HEK293 (cell line): ENCODE data around the gene TPM4.
"Not testable (repeated sequence)": the region's sequence is repeated elsewhere in the genome, so short reads cannot be mapped to it uniquely, and the experiment has no call there.

Experiments
- CTCF ChIA-PET: fragments of 350-600 bp; formaldehyde crosslinking; extraction: SDS; loops from one replicate; lab custom pipeline; 2021; ENCODE audit warnings: antibody characterized with exemption; lab: Yijun Ruan, JAX
- POLR2A ChIA-PET: fragments of 300-600 bp; formaldehyde crosslinking; extraction: SDS; loops from one replicate; lab custom pipeline; 2020; ENCODE audit warnings: antibody characterized with exemption, inconsistent platforms; lab: Yijun Ruan, JAX
- H3K27ac ChIP-seq: fragments of 200-500 bp; sonication (Bioruptor generic); 2 replicates; pipeline ENCODE4 v1.5.1; 2014; ENCODE audit warnings: low read depth, low read length, control low read depth, inconsistent platforms; ENCODE audit errors: extremely low read depth
- H3K36me3 ChIP-seq, 2 experiments: fragments of 200-500 bp in 1 of 2; sonication (Bioruptor generic) in 1 of 2; 1 replicate in 1 of 2; 2 replicates in 1 of 2; pipeline ENCODE4 v1.5.1; 2014 to 2017; ENCODE audit warnings: inconsistent platforms in 2 of 2, low read length in 2 of 2; ENCODE audit not compliant: control insufficient read depth in 2 of 2, insufficient read depth in 1 of 2
- H3K4me1 ChIP-seq: fragments of 200-500 bp; sonication (Bioruptor generic); 2 replicates; pipeline ENCODE4 v1.5.1; 2014; ENCODE audit warnings: mild to moderate bottlenecking, low read length, inconsistent platforms; ENCODE audit not compliant: control insufficient read depth, insufficient read depth
- H3K4me3 ChIP-seq: 2 replicates; pipeline ENCODE4 v1.5.1; 2011; ENCODE audit warnings: low read depth, mild to moderate bottlenecking, control low read depth, low read length, moderate library complexity
- H3K9me3 ChIP-seq: fragments of 200-500 bp; sonication (Bioruptor generic); 2 replicates; pipeline ENCODE4 v1.5.1; 2014; ENCODE audit warnings: low read depth, low read length, inconsistent platforms; ENCODE audit not compliant: control insufficient read depth, insufficient read depth
- EGR2 ChIP-seq: fragments of 450-650 bp; formaldehyde crosslinking; IDR thresholded peaks from 2 replicates; pipeline ENCODE4 v1.5.1; 2016; ENCODE audit warnings: low read depth, missing biosample characterization, missing genetic modification characterization
- KLF1 ChIP-seq: fragments of 450-650 bp; formaldehyde crosslinking; IDR thresholded peaks from 2 replicates; pipeline ENCODE4 v1.5.1; 2016; ENCODE audit warnings: missing biosample characterization, missing genetic modification characterization
- OSR2 ChIP-seq: fragments of 450-650 bp; formaldehyde crosslinking; IDR thresholded peaks from 2 replicates; pipeline ENCODE4 v1.5.1; 2016; ENCODE audit warnings: missing biosample characterization, missing genetic modification characterization
- REST ChIP-seq: fragments of 450-650 bp; formaldehyde crosslinking; IDR thresholded peaks from 2 replicates; pipeline ENCODE4 v1.5.1; 2016; ENCODE audit warnings: missing biosample characterization, missing genetic modification characterization
- SP2 ChIP-seq: fragments of 450-650 bp; formaldehyde crosslinking; IDR thresholded peaks from 2 replicates; pipeline ENCODE4 v1.5.1; 2016; ENCODE audit warnings: missing biosample characterization, missing genetic modification characterization
- SP3 ChIP-seq: fragments of 450-650 bp; formaldehyde crosslinking; IDR thresholded peaks from 2 replicates; pipeline ENCODE4 v1.5.1; 2016; ENCODE audit warnings: missing biosample characterization, missing genetic modification characterization
- ZBTB1 ChIP-seq: fragments of 450-650 bp; formaldehyde crosslinking; IDR thresholded peaks from 2 replicates; pipeline ENCODE4 v1.5.1; 2016; ENCODE audit warnings: missing biosample characterization, missing genetic modification characterization
- ZBTB21 ChIP-seq: fragments of 450-650 bp; formaldehyde crosslinking; IDR thresholded peaks from 2 replicates; pipeline ENCODE4 v1.5.1; 2017; ENCODE audit warnings: missing biosample characterization, missing genetic modification characterization
- ZNF112 ChIP-seq: fragments of 450-650 bp; formaldehyde crosslinking; IDR thresholded peaks from 2 replicates; pipeline ENCODE4 v1.5.0; 2017; ENCODE audit warnings: missing biosample characterization, missing genetic modification characterization
- ZNF146 ChIP-seq: fragments of 450-650 bp; formaldehyde crosslinking; IDR thresholded peaks from 2 replicates; pipeline ENCODE4 v1.5.1; 2016; ENCODE audit warnings: missing biosample characterization, missing genetic modification characterization
- ZNF2 ChIP-seq: fragments of 450-650 bp; formaldehyde crosslinking; IDR thresholded peaks from 2 replicates; pipeline ENCODE4 v1.5.1; 2016; ENCODE audit warnings: missing biosample characterization, missing genetic modification characterization
- ZNF221 ChIP-seq: fragments of 450-650 bp; formaldehyde crosslinking; IDR thresholded peaks from 2 replicates; pipeline ENCODE4 v1.5.1; 2017; ENCODE audit warnings: missing biosample characterization, missing genetic modification characterization, borderline replicate concordance
- ZNF23 ChIP-seq: fragments of 450-650 bp; formaldehyde crosslinking; IDR thresholded peaks from 2 replicates; pipeline ENCODE4 v1.5.1; 2016; ENCODE audit warnings: missing biosample characterization, missing genetic modification characterization, borderline replicate concordance
- ZNF362 ChIP-seq: fragments of 450-650 bp; formaldehyde crosslinking; IDR thresholded peaks from 2 replicates; pipeline ENCODE4 v1.5.1; 2016; ENCODE audit warnings: missing biosample characterization, missing genetic modification characterization
- ZNF423 ChIP-seq: fragments of 450-650 bp; formaldehyde crosslinking; IDR thresholded peaks from 2 replicates; pipeline ENCODE4 v1.5.1; 2016; ENCODE audit warnings: missing biosample characterization, missing genetic modification characterization
- ZNF426 ChIP-seq: fragments of 450-650 bp; formaldehyde crosslinking; IDR thresholded peaks from 2 replicates; pipeline ENCODE4 v1.5.1; 2017; ENCODE audit warnings: missing biosample characterization, missing genetic modification characterization, mild to moderate bottlenecking, inconsistent platforms, moderate library complexity
- ZNF548 ChIP-seq: fragments of 450-650 bp; formaldehyde crosslinking; IDR thresholded peaks from 2 replicates; pipeline ENCODE4 v1.5.1; 2016; ENCODE audit warnings: missing biosample characterization, missing genetic modification characterization
- ZNF571 ChIP-seq: fragments of 450-650 bp; formaldehyde crosslinking; IDR thresholded peaks from 2 replicates; pipeline ENCODE4 v1.5.0; 2017; ENCODE audit warnings: missing biosample characterization, missing genetic modification characterization
- ZNF76 ChIP-seq: fragments of 450-650 bp; formaldehyde crosslinking; IDR thresholded peaks from 2 replicates; pipeline ENCODE4; 2016; ENCODE audit warnings: low read depth, missing biosample characterization, missing genetic modification characterization, borderline replicate concordance
- ZNF792 ChIP-seq: fragments of 450-650 bp; formaldehyde crosslinking; IDR thresholded peaks from 2 replicates; pipeline ENCODE4 v1.5.1; 2016; ENCODE audit warnings: missing biosample characterization, missing genetic modification characterization
- TF ChIP-seq, protein P1 (sequence below): fragments of 450-650 bp; formaldehyde crosslinking; IDR thresholded peaks from 2 replicates; pipeline ENCODE4 v1.5.1; 2016; ENCODE audit warnings: missing biosample characterization, missing genetic modification characterization
- TF ChIP-seq, protein P2 (sequence below): fragments of 450-650 bp; formaldehyde crosslinking; IDR thresholded peaks from 2 replicates; pipeline ENCODE4 v1.5.1; 2016; ENCODE audit warnings: missing biosample characterization, missing genetic modification characterization

The TPM4 gene

GRCh38 chr19:16117594-16118033, 41.3 kb downstream of the TPM4 start:
- Histone ChIP-seq H3K36me3 (peaks cover 19 to 70% of the 10 kb centered on the region in 2 experiments), H3K4me1 (peaks cover 3% of the 10 kb centered on the region; the same call in 1 of the 2 replicates), H3K9me3 (no peaks in the 10 kb centered on the region), H3K4me3 (no peak overlapping the region), H3K27ac (no peak overlapping the region)
- CTCF ChIA-PET, result interaction anchor here (1.3 kb wide), 1 partner anchor 76 kb away, joined by 4 read pairs; no protein-coding TSS in a partner anchor
- POLR2A ChIA-PET, result no interaction called here
- TF ChIP-seq ZBTB1 (tag by site-specific recombination) (no peak), ZBTB21 (tag by site-specific recombination) (no peak)

DNA sequence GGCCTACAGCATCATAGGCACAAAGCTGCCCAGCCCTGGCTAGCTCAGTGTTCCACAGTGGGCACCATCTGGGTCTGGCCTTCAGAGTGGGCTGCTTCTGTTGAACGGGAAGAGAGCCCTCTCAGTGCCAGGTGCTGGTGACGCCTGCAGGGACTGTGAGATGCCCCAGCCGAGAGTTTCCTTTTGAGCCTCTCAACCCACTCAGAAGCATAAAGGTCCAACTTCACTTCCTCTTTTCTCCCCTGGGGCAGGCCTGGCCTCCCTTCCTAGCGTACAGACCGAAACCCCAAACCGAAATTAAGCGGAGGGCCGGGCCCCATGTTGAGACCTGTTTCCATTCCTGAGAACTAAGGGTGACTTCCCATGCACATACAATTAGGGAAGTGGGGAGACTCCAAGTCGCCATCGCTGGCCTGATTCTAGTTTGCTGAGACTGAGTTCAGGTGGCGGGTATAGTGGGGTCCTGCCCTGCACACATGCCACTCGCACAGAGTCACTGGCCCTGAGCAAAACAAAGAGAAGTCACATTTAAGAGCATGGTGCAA, 42.3 kb downstream of the TPM4 start:
- ChIA-PET POLR2A (no interaction called here), CTCF (interaction anchor here (1.3 kb wide), 1 partner anchor 77 kb away, joined by 4 read pairs; no protein-coding TSS in a partner anchor)
- no peaks in the 10 kb centered on the region for H3K9me3 ChIP-seq
- no peak overlapping the region for H3K27ac ChIP-seq
- H3K4me1 ChIP-seq, result no peaks in the 10 kb centered on the region
- peaks cover 24 to 72% of the 10 kb centered on the region in 2 experiments for H3K36me3 ChIP-seq
- TF ChIP-seq ZNF426, result no peak
- TF ChIP-seq OSR2 (tag by site-specific recombination), result no peak
- TF ChIP-seq ZNF2 (tag by site-specific recombination), result no peak
- no peak for TF ChIP-seq ZNF112 (tag by site-specific recombination)
- TF ChIP-seq, protein P1, sequence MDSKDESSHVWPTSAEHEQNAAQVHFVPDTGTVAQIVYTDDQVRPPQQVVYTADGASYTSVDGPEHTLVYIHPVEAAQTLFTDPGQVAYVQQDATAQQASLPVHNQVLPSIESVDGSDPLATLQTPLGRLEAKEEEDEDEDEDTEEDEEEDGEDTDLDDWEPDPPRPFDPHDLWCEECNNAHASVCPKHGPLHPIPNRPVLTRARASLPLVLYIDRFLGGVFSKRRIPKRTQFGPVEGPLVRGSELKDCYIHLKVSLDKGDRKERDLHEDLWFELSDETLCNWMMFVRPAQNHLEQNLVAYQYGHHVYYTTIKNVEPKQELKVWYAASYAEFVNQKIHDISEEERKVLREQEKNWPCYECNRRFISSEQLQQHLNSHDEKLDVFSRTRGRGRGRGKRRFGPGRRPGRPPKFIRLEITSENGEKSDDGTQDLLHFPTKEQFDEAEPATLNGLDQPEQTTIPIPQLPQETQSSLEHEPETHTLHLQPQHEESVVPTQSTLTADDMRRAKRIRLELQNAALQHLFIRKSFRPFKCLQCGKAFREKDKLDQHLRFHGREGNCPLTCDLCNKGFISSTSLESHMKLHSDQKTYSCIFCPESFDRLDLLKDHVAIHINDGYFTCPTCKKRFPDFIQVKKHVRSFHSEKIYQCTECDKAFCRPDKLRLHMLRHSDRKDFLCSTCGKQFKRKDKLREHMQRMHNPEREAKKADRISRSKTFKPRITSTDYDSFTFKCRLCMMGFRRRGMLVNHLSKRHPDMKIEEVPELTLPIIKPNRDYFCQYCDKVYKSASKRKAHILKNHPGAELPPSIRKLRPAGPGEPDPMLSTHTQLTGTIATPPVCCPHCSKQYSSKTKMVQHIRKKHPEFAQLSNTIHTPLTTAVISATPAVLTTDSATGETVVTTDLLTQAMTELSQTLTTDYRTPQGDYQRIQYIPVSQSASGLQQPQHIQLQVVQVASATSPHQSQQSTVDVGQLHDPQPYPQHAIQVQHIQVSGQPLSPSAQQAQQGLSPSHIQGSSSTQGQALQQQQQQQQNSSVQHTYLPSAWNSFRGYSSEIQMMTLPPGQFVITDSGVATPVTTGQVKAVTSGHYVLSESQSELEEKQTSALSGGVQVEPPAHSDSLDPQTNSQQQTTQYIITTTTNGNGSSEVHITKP (tag by site-specific recombination), result no peak
- TF ChIP-seq, protein P2, sequence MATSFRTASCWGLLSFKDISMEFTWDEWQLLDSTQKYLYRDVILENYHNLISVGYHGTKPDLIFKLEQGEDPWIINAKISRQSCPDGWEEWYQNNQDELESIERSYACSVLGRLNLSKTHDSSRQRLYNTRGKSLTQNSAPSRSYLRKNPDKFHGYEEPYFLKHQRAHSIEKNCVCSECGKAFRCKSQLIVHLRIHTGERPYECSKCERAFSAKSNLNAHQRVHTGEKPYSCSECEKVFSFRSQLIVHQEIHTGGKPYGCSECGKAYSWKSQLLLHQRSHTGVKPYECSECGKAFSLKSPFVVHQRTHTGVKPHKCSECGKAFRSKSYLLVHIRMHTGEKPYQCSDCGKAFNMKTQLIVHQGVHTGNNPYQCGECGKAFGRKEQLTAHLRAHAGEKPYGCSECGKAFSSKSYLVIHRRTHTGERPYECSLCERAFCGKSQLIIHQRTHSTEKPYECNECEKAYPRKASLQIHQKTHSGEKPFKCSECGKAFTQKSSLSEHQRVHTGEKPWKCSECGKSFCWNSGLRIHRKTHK (tag by site-specific recombination), result no peak
- no peak for TF ChIP-seq REST (tag by site-specific recombination)
- TF ChIP-seq EGR2 (tag by site-specific recombination), result no peak
- TF ChIP-seq ZNF362 (tag by site-specific recombination), result no peak
- TF ChIP-seq ZNF792, result no peak
- no peak for TF ChIP-seq ZNF221 (tag by site-specific recombination)
- no peak for TF ChIP-seq ZNF23 (tag by site-specific recombination)
- TF ChIP-seq KLF1, result no peak
- TF ChIP-seq ZNF423 (tag by site-specific recombination), result no peak
- TF ChIP-seq SP2 (tag by site-specific recombination), result no peak
- no peak for TF ChIP-seq ZNF571 (tag by site-specific recombination)
- no peak for TF ChIP-seq ZNF146 (tag by site-specific recombination)
- TF ChIP-seq ZNF548 (tag by site-specific recombination), result no peak
- TF ChIP-seq ZNF76 (tag by site-specific recombination), result no peak
- no peak for TF ChIP-seq SP3 (tag by site-specific recombination)
- no peak overlapping the region for H3K4me3 ChIP-seq

GRCh38 chr19:16119075-16119857, 43.0 kb downstream of the TPM4 start:
- H3K27ac ChIP-seq, H3K4me3 ChIP-seq, H3K9me3 ChIP-seq, H3K4me1 ChIP-seq, POLR2A ChIA-PET, CTCF ChIA-PET: not testable (repeated sequence)
- peaks cover 24 to 79% of the 10 kb centered on the region in 2 experiments for H3K36me3 ChIP-seq
